Measurements from ENCODE around the gene INTS11.

DNA sequence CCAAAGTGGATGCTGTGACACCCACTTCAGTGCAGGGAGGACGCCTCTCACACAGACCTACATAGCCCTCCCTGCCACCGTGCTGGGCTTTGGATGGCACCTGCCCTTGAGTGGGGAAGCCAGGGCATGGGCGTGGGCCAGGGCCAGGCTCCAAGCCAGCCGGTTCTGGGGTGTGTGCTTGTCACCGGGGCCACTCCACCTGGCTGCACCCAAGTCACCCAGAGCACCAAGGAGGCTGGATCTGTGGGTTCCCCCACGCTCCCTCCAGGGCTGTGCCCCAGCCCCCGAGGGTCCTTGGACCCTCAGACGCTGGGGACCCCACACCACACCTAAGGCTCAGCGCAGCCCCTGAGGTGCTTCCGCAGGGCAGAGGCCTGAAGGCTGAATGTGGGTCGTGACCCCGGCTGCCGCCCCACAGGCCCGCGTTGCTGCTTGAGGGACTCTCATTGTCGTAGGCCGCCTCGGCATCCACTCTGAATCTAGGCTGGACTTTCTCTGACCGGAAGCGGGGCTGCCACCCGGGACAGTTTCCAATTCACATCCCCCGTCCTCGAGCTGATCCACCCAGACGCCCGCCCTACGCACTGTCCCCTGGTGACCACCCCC lies 32.4 kb upstream of the INTS11 start:
- TF ChIP-seq, protein P1, sequence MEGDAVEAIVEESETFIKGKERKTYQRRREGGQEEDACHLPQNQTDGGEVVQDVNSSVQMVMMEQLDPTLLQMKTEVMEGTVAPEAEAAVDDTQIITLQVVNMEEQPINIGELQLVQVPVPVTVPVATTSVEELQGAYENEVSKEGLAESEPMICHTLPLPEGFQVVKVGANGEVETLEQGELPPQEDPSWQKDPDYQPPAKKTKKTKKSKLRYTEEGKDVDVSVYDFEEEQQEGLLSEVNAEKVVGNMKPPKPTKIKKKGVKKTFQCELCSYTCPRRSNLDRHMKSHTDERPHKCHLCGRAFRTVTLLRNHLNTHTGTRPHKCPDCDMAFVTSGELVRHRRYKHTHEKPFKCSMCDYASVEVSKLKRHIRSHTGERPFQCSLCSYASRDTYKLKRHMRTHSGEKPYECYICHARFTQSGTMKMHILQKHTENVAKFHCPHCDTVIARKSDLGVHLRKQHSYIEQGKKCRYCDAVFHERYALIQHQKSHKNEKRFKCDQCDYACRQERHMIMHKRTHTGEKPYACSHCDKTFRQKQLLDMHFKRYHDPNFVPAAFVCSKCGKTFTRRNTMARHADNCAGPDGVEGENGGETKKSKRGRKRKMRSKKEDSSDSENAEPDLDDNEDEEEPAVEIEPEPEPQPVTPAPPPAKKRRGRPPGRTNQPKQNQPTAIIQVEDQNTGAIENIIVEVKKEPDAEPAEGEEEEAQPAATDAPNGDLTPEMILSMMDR (IDR thresholded peaks at IDR 0.05): no peak
- TF ChIP-seq POLR2A (IDR thresholded peaks at IDR 0.05): no peak
